Natural killer cell (primary cell): ENCODE data around the gene ZKSCAN2. TPM values are rescaled to one million over a fixed set of nuclear protein-coding genes. Genes with fewer than 3 reads are reported as not detected.

Experiments
- ATAC-seq, 3 donors: fragments of 150-1000 bp in 2 of 3; fragments of 200-7000 bp in 1 of 3; cut with Tn5 transposase; 1 replicate in 1 of 3; 2 replicates in 2 of 3; pipeline ENCODE4 v1.10.0; 2021; ENCODE audit warnings: mild to moderate bottlenecking in 2 of 3, moderate library complexity in 2 of 3
- DNase-seq, 2 donors: peaks; one replicate each; pipeline versions ENCODE4 v3.0.0 to v3.0.0-alpha.2; 2013 to 2021; ENCODE audit warnings: mixed read lengths in 1 of 2
- H3K27ac ChIP-seq: one replicate; pipeline ENCODE4 v1.5.1; 2013; ENCODE audit warnings: mild to moderate bottlenecking, low read length
- H3K27me3 ChIP-seq: one replicate; pipeline ENCODE4 v1.6.1; 2013; ENCODE audit warnings: low read length; ENCODE audit not compliant: control insufficient read depth, insufficient read depth
- H3K36me3 ChIP-seq: one replicate; pipeline ENCODE4 v1.6.1; 2013; ENCODE audit warnings: low read length; ENCODE audit not compliant: control insufficient read depth, insufficient read depth
- H3K4me1 ChIP-seq: one replicate; pipeline ENCODE4 v1.6.1; 2013; ENCODE audit warnings: low read length; ENCODE audit not compliant: control insufficient read depth, insufficient read depth
- H3K4me3 ChIP-seq: one replicate; pipeline ENCODE4 v1.5.1; 2013; ENCODE audit warnings: low read length
- H3K9me3 ChIP-seq: one replicate; pipeline ENCODE4 v1.6.1; 2013; ENCODE audit warnings: low read length; ENCODE audit not compliant: control insufficient read depth, insufficient read depth
- H3K27ac Mint-ChIP-seq, 2 donors: one replicate each; pipeline ENCODE4 v1.8.0; 2022; ENCODE audit warnings: mild to moderate bottlenecking in 2 of 2, mixed read lengths in 2 of 2, moderate library complexity in 1 of 2
- H3K27me3 Mint-ChIP-seq, 2 donors: one replicate each; pipeline ENCODE4 v1.8.0; 2022; ENCODE audit warnings: low read depth in 2 of 2, mixed read lengths in 2 of 2
- H3K36me3 Mint-ChIP-seq: one replicate; pipeline ENCODE4 v1.8.0; 2022; ENCODE audit warnings: mixed read lengths
- H3K4me1 Mint-ChIP-seq, 2 donors: one replicate each; pipeline ENCODE4 v1.8.0; 2022; ENCODE audit warnings: mixed read lengths in 2 of 2
- H3K4me3 Mint-ChIP-seq: one replicate; pipeline ENCODE4 v1.8.0; 2022; ENCODE audit warnings: mild to moderate bottlenecking, moderate library complexity, mixed read lengths
- H3K9me3 Mint-ChIP-seq, 2 donors: one replicate each; pipeline ENCODE4 v1.8.0; 2022; ENCODE audit warnings: mixed read lengths in 2 of 2
- WGBS: methylation state at CpG from one replicate; pipeline ENCODE4 v1.1.7; 2013; ENCODE audit warnings: missing lambda C conversion rate; ENCODE audit not compliant: insufficient coverage; 5-methylcytosine and 5-hydroxymethylcytosine counted together
- intact Hi-C: fragments of 100-400 bp; cut with micrococcal nuclease; formaldehyde crosslinking; loops from one replicate; pipeline ENCODE4 v1.14.2; 2022
- total RNA-seq, 4 donors: library from RNA; stranded (reverse); fragments of 120-200 nt in 1 of 4; gene quantifications; one replicate each; pipeline versions ENCODE4 v1.2.3 to v1.2.4, GENCODE V29; 2013 to 2022
- TF ChIP-seq, protein P1 (sequence below): fragments of 200-600 bp; IDR thresholded peaks from one replicate; pipeline ENCODE4 v1.8.0; 2022; ENCODE audit warnings: antibody characterized with exemption

Gene ZKSCAN2
- total RNA-seq, 3 donors from 2014 or later (not counting 1 experiment from before 2014, with no cell fraction given) = 6.7 to 7.0 (median 6.8) TPM

DNA sequence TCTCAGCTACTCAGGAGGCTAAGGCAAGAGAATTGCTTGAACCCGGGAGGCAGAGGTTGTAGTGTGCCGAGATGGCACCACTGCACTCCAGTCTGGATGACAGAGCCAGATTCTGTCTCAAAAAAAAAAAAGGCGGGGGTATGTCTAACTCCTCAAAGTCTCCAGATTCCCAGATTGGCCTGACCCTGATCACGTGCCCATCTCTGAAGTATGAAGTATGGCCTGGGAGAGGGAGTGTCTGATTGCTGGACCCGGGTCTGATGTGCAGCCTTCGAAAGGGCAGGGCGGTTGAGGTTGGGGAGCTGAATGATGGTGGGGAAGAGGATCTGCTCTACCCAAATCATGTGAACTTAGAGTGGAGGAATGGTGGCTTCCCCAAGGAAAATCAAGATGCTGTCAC, 58.2 kb downstream of the ZKSCAN2 start:
- Mint-ChIP-seq H3K4me3 (no peak overlapping the region), H3K9me3 (no peaks in the 10 kb centered on the region), H3K36me3 (no peaks in the 10 kb centered on the region), H3K27me3 (no peaks in the 10 kb centered on the region), H3K4me1 (no peaks in the 10 kb centered on the region), H3K27ac (no peak overlapping the region)
- H3K4me1 ChIP-seq = no peaks in the 10 kb centered on the region
- H3K9me3 ChIP-seq = no peaks in the 10 kb centered on the region
- TF ChIP-seq, protein P1, sequence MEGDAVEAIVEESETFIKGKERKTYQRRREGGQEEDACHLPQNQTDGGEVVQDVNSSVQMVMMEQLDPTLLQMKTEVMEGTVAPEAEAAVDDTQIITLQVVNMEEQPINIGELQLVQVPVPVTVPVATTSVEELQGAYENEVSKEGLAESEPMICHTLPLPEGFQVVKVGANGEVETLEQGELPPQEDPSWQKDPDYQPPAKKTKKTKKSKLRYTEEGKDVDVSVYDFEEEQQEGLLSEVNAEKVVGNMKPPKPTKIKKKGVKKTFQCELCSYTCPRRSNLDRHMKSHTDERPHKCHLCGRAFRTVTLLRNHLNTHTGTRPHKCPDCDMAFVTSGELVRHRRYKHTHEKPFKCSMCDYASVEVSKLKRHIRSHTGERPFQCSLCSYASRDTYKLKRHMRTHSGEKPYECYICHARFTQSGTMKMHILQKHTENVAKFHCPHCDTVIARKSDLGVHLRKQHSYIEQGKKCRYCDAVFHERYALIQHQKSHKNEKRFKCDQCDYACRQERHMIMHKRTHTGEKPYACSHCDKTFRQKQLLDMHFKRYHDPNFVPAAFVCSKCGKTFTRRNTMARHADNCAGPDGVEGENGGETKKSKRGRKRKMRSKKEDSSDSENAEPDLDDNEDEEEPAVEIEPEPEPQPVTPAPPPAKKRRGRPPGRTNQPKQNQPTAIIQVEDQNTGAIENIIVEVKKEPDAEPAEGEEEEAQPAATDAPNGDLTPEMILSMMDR = no peak
- DNase-seq (no peak), ATAC-seq (no peak)
- intact Hi-C loops = no loop called here
- H3K4me3 ChIP-seq = no peak overlapping the region
- H3K27ac ChIP-seq = no peak overlapping the region
- no peaks in the 10 kb centered on the region for H3K36me3 ChIP-seq
- WGBS = 93% methylated on average over 7 of the region's 7 CpGs
- no peaks in the 10 kb centered on the region for H3K27me3 ChIP-seq

DNA sequence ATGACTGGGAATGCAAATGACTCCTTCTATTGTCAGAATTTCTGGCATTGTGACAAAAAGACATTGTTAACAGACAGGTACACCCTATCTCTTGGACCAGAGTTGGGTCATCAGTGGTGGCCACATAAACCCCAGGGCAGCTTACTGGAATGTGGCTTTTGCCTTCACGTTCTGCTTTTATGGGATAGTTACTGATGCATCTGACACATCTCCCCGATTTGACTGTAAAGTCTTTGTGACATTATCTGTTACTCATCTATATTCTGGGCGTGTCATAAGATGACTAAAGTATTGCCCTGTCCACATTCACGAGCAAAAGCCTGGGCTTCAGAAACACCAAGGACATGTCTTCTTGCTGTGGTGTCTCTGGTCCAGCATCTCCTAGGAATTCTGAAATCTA, 59.6 kb downstream of the ZKSCAN2 start:
- Mint-ChIP-seq H3K27ac (no peak overlapping the region), H3K9me3 (no peaks in the 10 kb centered on the region), H3K4me1 (no peaks in the 10 kb centered on the region), H3K4me3 (no peak overlapping the region), H3K27me3 (no peaks in the 10 kb centered on the region), H3K36me3 (no peaks in the 10 kb centered on the region)
- Histone ChIP-seq H3K9me3 (no peaks in the 10 kb centered on the region), H3K4me1 (no peaks in the 10 kb centered on the region), H3K36me3 (no peaks in the 10 kb centered on the region), H3K27me3 (no peaks in the 10 kb centered on the region), H3K27ac (no peak overlapping the region), H3K4me3 (no peak overlapping the region)
- DNase-seq = no peak
- 81% methylated on average over 4 of the region's 4 CpGs for WGBS
- intact Hi-C loops = no loop called here
- ATAC-seq = no peak
- TF ChIP-seq, protein P1 = no peak

DNA sequence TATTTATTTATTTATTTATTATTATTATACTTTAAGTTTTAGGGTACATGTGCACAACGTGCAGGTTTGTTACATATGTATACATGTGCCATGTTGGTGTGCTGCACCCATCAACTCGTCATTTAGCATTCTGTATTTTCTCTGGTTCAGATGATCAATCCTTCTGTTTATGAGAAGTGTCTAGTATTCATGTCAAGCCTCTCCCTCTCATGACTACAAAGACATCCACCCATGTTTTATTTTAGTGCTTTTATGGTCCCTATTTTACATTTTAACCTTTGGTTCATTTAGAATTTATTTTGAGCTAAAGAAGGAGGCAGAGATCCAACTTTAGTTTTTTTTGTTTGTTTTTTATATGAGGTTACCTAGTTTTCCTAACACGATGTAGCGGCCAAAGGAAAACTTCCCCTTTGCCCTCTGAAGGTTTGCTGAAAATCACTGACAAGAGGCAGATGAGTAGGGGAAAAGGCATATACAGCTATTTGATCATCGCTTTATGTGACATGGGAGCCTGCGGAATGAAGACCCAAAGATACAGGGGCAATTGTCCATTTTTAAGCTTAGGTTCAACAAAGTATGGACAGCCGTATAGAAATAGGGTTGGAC, 63.3 kb downstream of the ZKSCAN2 start:
- no peak overlapping the region for H3K27ac Mint-ChIP-seq
- Histone ChIP-seq H3K9me3 (no peaks in the 10 kb centered on the region), H3K36me3 (no peaks in the 10 kb centered on the region), H3K27ac (no peak overlapping the region), H3K27me3 (no peaks in the 10 kb centered on the region), H3K4me3 (no peak overlapping the region), H3K4me1 (no peaks in the 10 kb centered on the region)
- no peaks in the 10 kb centered on the region for H3K36me3 Mint-ChIP-seq
- TF ChIP-seq, protein P1 = no peak
- intact Hi-C loops = no loop called here
- no peaks in the 10 kb centered on the region for H3K9me3 Mint-ChIP-seq
- no peaks in the 10 kb centered on the region for H3K27me3 Mint-ChIP-seq
- ATAC-seq (no peak), DNase-seq (no peak)
- no peaks in the 10 kb centered on the region for H3K4me1 Mint-ChIP-seq
- WGBS = 96% methylated on average over 6 of the region's 7 CpGs
- H3K4me3 Mint-ChIP-seq = no peak overlapping the region

DNA sequence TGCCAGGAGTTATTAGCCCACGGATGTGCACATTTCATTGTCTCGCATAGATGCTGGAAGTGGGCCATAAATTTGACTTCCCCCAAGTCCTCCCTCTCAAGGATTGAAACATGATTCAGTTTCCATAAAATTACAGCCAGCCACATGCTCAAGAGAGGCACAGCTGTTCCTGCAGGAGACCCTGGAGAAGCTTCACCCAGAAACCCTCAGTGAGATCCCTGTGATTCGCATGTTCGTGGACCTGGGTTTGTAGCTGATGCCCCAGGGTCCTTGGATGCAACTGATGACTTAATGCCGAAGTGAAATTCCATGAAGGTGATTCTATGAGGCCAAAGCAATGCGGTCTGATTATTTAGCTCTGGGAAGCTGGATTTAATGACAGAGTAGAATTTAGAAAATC, 65.5 kb downstream of the ZKSCAN2 start:
- H3K9me3 ChIP-seq = no peaks in the 10 kb centered on the region
- H3K27ac ChIP-seq = no peak overlapping the region
- H3K27me3 ChIP-seq = no peaks in the 10 kb centered on the region
- no peaks in the 10 kb centered on the region for H3K27me3 Mint-ChIP-seq
- H3K27ac Mint-ChIP-seq = no peak overlapping the region
- H3K4me1 ChIP-seq = no peaks in the 10 kb centered on the region
- no peak for DNase-seq
- H3K4me1 Mint-ChIP-seq = no peaks in the 10 kb centered on the region
- no peaks in the 10 kb centered on the region for H3K36me3 ChIP-seq
- H3K9me3 Mint-ChIP-seq = no peaks in the 10 kb centered on the region
- TF ChIP-seq, protein P1 = no peak
- no peaks in the 10 kb centered on the region for H3K36me3 Mint-ChIP-seq
- ATAC-seq = no peak
- no peak overlapping the region for H3K4me3 Mint-ChIP-seq
- intact Hi-C loops = no loop called here
- no peak overlapping the region for H3K4me3 ChIP-seq
- WGBS = 95% methylated on average over 6 of the region's 6 CpGs
